Omental fat pad (tissue), 4 donors: Measurements from ENCODE around the gene CEACAM7. TPM values are rescaled to one million over a fixed set of nuclear protein-coding genes. Genes with fewer than 3 reads are reported as not detected.

ENCODE experiments used
- ATAC-seq: fragments of 150-250 bp; one replicate; pipeline ENCODE4 v1.9.1; 2016; ENCODE audit warnings: mild to moderate bottlenecking, moderate library complexity; ENCODE audit not compliant: low FRiP score
- DNase-seq: peaks from one replicate; pipeline ENCODE4 v3.0.0-alpha.2; 2019; ENCODE audit warnings: low spot score
- CTCF ChIP-seq, 3 donors: fragments of 450-650 bp; IDR thresholded peaks; one replicate each; pipeline ENCODE4 v1.5.1; 2016 to 2017; ENCODE audit warnings: antibody characterized with exemption in 3 of 3, mild to moderate bottlenecking in 3 of 3, moderate library complexity in 2 of 3
- total RNA-seq, 4 donors: library from RNA; depleted of rRNA; stranded (reverse); fragments of >200 nt; gene quantifications; one replicate each; pipeline ENCODE4 v1.1.0, GENCODE V29; 2016

Gene CEACAM7
- total RNA-seq, 4 donors from 2014 or later = not detected

- no peak for TF ChIP-seq CTCF (IDR thresholded peaks at IDR 0.05)
- DNase-seq (no peak), ATAC-seq (no peak)
Observed at GRCh38 chr19:41695745-41696144, 7.7 kb upstream of the CEACAM7 start.

- no peak for ATAC-seq
- DNase-seq = no peak
- TF ChIP-seq CTCF (IDR thresholded peaks at IDR 0.05) = no peak
Observed at GRCh38 chr19:41694831-41695635, 7.0 kb upstream of the CEACAM7 start.

DNA sequence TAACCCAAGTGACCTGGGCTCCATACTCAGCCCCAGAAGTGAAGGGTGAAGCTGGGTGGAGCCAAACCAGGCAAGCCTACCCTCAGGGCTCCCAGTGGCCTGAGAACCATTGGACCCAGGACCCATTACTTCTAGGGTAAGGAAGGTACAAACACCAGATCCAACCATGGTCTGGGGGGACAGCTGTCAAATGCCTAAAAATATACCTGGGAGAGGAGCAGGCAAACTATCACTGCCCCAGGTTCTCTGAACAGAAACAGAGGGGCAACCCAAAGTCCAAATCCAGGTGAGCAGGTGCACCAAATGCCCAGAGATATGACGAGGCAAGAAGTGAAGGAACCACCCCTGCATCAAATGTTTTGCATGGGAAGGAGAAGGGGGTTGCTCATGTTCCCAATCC lies 6.1 kb upstream of the CEACAM7 start:
- no peak for ATAC-seq
- no peak for DNase-seq
- TF ChIP-seq CTCF (IDR thresholded peaks at IDR 0.05) = no peak

DNA sequence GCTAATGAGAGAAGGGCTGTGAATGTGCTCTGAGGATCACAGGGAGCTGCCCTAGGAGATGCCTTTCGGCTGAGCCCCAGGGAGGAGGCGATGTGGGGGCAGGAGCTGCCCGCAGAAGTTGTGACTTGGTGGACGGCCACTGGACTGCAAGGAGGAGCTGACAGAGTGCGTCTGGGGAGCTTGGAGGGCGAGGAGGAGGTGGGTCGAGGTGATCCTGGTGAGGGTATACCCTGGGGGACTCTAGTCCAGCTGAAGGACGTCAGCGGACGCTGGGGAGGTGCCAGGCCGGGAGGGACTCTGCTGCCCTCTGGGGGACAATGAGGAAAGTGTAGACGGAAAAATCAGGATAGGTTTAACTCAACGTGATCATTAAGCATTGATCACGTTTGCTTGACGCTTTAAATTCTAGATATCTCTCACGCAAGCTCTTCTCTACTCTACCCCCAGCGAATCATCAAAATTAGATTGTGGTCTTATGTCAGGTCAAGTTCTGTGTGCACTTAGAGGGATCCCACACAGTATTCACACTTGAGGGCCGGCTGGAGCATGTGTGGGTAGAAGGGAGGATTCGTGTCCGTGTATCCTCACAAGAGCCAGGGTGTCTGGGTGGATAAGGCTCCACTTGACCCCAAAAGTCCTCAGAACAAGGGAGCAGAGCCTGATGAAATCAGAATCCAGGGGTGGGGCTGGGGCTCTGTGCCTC lies 3.3 kb upstream of the CEACAM7 start:
- DNase-seq = no peak
- no peak for TF ChIP-seq CTCF (IDR thresholded peaks at IDR 0.05)
- no peak for ATAC-seq

DNA sequence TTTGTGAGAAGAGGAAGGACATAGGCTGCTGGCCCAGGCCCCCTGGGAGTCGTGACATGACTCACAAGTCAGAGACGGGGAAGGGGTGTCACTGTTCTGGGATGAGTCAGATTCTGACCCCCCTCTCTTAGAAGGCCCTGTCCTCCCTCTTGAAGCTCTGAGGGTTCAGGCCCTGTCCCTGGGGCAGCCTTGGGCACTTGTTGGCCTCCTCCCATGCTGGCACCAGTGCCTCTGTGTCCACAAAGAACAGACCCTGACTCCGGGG lies 2.7 kb upstream of the CEACAM7 start:
- TF ChIP-seq CTCF (IDR thresholded peaks at IDR 0.05) = no peak
- DNase-seq (no peak), ATAC-seq (no peak)

GRCh38 chr19:41689993-41690800 lies 2.1 kb upstream of the CEACAM7 start:
- TF ChIP-seq CTCF (IDR thresholded peaks at IDR 0.05) = no peak
- DNase-seq (no peak), ATAC-seq (no peak)
